Testis (tissue), 2 donors: ENCODE data around the gene LDLRAD4.

ENCODE experiments used
- CTCF ChIP-seq, 3 experiments: fragments of 450-650 bp in 2 of 3; fragments of 200-600 bp in 1 of 3; sonication (generic) in 1 of 3; IDR thresholded peaks; one replicate each; pipeline ENCODE4 v1.5.1; 2016 to 2019; ENCODE audit warnings: antibody characterized with exemption in 3 of 3, mild to moderate bottlenecking in 2 of 3, moderate library complexity in 1 of 3
- POLR2A ChIP-seq: fragments of 450-650 bp; IDR thresholded peaks from one replicate; pipeline ENCODE4 v1.6.1; 2017; ENCODE audit warnings: antibody characterized with exemption, mild to moderate bottlenecking, moderate library complexity

GRCh38 chr18:13436576-13436975 is 218.0 kb downstream of the LDLRAD4 start:
- TF ChIP-seq CTCF (IDR thresholded peaks at IDR 0.05) (no peak), POLR2A (no peak)
